ENCODE data around the gene CRB2.

GRCh38 chr9:123365881-123366528 lies 10.0 kb downstream of the CRB2 start:
- TF ChIP-seq POLR2A (IDR thresholded peaks at IDR 0.05; ENCODE audit: low read depth): no peak
- TF ChIP-seq CTCF (IDR thresholded peaks at IDR 0.05): no peak
- no peak for TF ChIP-seq EP300 (IDR thresholded peaks at IDR 0.05)
